Coronary artery (tissue), 2 donors: ENCODE measurements around the gene PLEKHG7.

Experiments used
- DNase-seq: peaks from one replicate; pipeline ENCODE4 v3.0.0-alpha.2; 2017; ENCODE audit warnings: low spot score
- H3K27ac ChIP-seq, 2 donors: fragments of 200-600 bp; sonication (generic); one replicate each; pipeline ENCODE4 v1.5.1; 2016 to 2019
- H3K4me3 ChIP-seq: fragments of 200-600 bp; sonication (generic); 2 replicates; pipeline ENCODE4 v1.5.1; 2016; ENCODE audit warnings: mild to moderate bottlenecking, moderate library complexity
- TF ChIP-seq, protein P1 (sequence below): fragments of 200-600 bp; sonication (generic); IDR thresholded peaks from one replicate; pipeline ENCODE4 v1.5.1; 2019; ENCODE audit warnings: antibody characterized with exemption

PLEKHG7 gene

DNA sequence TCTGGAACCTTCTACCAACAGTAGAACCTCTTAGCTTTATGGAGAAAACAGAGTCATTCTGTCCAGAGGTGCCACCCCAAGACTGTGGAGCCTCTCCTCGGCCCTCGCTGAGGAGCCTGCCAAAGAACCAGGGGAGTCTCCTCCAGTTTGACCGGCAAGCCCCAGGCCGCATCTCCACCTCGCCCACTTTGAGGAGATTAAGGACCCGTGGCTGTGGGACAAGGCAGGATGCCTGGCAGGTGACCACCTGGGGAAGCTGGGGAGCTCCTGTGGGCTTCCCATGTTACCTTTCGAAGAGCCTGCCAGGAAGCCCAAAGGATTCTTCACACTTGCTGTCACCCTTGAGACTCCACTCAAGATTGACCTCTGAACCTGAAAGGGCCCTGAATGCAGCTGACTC is 3.8 kb downstream of the PLEKHG7 start:
- H3K4me3 ChIP-seq, result no peak overlapping the region
- no peak for DNase-seq
- no peak overlapping the region for H3K27ac ChIP-seq
- TF ChIP-seq, protein P1, sequence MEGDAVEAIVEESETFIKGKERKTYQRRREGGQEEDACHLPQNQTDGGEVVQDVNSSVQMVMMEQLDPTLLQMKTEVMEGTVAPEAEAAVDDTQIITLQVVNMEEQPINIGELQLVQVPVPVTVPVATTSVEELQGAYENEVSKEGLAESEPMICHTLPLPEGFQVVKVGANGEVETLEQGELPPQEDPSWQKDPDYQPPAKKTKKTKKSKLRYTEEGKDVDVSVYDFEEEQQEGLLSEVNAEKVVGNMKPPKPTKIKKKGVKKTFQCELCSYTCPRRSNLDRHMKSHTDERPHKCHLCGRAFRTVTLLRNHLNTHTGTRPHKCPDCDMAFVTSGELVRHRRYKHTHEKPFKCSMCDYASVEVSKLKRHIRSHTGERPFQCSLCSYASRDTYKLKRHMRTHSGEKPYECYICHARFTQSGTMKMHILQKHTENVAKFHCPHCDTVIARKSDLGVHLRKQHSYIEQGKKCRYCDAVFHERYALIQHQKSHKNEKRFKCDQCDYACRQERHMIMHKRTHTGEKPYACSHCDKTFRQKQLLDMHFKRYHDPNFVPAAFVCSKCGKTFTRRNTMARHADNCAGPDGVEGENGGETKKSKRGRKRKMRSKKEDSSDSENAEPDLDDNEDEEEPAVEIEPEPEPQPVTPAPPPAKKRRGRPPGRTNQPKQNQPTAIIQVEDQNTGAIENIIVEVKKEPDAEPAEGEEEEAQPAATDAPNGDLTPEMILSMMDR, result no peak

DNA sequence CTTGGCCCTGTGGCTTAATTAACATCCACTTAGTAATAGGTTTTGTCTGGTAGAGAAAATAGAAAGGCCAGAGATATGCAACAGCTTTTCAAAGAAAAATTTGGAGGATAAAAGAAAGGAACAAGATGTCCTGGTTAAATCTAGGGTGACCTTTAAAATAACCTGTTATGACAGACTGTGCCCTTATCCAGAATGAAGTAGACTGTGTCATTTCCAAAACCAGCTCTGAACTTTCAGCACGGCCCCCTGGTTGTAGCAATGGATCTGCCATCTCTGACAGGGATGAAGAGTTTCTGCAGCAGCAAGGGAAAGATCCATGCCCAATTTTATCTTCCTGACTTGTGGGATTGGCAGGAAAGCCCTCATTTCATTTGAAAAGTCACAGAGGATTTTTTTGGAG is 5.1 kb downstream of the PLEKHG7 start:
- DNase-seq, result no peak
- TF ChIP-seq, protein P1, result no peak
- no peak overlapping the region for H3K4me3 ChIP-seq
- H3K27ac ChIP-seq, result no peak overlapping the region

DNA sequence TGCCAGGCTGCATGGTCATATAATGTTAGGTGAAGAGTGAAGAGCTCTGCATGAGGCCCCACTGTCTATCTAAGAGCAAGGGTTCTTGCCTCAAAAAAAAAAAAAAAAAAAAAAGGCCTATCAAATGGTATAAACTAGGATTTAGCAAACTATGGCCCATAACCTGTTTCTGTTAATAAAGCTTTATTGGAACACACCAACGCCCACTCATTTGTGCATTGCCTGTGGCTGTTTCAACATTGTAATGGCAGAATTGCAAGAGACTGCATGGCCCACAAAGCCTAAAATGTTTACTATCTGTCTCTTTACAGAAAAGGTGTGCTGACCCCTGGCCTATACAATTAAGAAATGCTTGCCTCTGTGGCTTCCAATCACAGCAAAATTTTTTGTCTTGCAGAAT is 12.8 kb downstream of the PLEKHG7 start:
- Histone ChIP-seq H3K4me3 (no peak overlapping the region), H3K27ac (no peak overlapping the region)
- TF ChIP-seq, protein P1, result no peak
- DNase-seq, result no peak

DNA sequence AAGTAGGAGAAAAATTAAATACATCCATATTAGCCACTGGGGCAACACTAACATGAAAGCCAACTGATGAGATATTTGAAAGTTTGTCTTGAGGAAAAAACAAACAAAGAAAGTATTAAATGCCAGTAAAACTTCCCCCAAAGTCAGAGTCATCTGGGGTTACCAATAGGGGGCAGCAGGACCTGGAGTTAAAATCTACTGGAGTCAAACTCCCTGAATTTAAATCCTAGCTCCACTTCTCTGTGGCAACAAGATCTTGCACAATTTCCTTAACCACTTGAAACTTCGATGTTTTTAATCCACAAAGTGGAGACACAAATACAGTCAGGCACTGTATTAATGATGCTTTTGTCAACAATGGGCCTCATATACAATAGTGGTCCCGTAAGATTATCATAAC is 14.4 kb downstream of the PLEKHG7 start:
- TF ChIP-seq, protein P1, result no peak
- H3K27ac ChIP-seq, result no peak overlapping the region
- DNase-seq, result no peak
- H3K4me3 ChIP-seq, result no peak overlapping the region

DNA sequence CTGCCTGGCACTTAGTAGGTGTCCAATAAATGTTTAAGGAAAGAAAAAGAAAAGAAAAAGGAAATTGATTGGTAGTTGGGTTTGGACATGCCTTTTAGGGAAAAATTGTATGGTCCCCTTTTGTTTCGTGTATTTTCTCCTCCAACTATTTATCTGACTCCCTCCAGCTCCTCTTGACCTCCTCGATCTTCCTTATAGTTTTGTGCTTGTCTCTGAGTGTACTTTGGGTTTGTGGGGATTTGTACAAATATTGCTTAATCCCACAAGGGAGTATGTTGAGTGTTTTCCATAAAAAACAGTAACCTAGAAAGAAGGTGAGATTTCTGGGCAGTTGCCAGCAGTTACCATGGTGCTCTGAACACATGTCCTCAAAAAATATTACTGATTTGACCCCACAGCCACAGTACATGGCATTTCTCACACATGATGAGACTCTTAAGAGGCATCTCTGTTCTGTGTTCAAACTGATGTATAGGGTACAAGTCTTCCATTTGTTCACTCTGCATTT is 15.7 kb downstream of the PLEKHG7 start:
- DNase-seq, result no peak
- H3K4me3 ChIP-seq, result no peak overlapping the region
- TF ChIP-seq, protein P1, result no peak
- no peak overlapping the region for H3K27ac ChIP-seq

DNA sequence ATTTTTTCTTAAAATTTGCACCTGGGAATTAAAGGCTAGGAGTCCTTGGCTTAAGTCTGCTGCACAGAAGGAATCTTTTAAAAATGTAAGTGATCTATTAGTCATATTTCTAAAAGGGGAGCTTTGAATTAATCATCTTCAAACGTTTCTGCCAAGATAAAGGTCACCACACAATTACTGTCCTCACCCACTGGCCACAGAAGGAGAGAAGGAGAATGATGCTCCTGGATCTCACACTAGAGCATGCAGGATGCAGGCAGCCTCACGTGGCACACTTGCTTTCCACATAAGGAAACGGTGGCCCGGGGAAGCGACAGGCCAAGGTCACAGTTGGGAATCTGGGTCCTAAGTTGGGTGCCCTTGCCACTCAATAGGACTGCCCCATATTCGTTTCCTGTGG is 16.9 kb downstream of the PLEKHG7 start:
- DNase-seq, result no peak
- TF ChIP-seq, protein P1, result no peak
- Histone ChIP-seq H3K4me3 (no peak overlapping the region), H3K27ac (no peak overlapping the region)

DNA sequence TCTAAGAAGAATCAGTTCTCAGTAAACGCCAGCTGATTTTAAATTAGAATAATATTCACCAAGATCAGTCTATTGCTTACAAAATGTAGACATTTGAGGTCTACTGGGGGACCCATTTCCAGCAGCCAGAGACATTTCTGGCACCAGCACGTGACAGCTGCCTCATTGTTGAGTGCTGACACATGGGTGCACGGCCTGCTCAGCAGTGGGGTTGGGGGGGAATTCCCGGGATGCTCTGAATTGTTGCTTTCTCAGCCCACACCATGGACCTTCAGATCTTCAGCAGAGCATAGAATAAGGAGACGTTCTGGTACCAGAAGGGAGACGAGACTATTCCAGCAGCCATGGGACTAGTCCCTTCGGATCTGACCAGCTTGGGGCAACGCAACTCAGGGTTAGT is 18.3 kb downstream of the PLEKHG7 start:
- DNase-seq, result no peak
- TF ChIP-seq, protein P1, result no peak
- H3K4me3 ChIP-seq, result no peak overlapping the region
- no peak overlapping the region for H3K27ac ChIP-seq
